ENCODE data around the gene BTNL8. TPM values are rescaled to one million over a fixed set of nuclear protein-coding genes. Genes with fewer than 3 reads are reported as not detected.

Gene BTNL8
- total RNA-seq, 1 donor from 2014 or later = 0.58 TPM

DNA sequence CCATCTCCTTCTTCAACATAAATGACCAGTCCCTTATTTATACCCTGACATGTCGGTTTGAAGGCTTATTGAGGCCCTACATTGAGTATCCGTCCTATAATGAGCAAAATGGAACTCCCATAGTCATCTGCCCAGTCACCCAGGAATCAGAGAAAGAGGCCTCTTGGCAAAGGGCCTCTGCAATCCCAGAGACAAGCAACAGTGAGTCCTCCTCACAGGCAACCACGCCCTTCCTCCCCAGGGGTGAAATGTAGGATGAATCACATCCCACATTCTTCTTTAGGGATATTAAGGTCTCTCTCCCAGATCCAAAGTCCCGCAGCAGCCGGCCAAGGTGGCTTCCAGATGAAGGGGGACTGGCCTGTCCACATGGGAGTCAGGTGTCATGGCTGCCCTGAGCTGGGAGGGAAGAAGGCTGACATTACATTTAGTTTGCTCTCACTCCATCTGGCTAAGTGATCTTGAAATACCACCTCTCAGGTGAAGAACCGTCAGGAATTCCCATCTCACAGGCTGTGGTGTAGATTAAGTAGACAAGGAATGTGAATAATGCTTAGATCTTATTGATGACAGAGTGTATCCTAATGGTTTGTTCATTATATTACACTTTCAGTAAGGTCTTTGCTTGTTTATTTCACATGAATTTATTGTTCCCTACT, 51.5 kb downstream of the BTNL8 start:
- no peaks in the 10 kb centered on the region for H3K4me1 ChIP-seq
- no peaks in the 10 kb centered on the region for H3K9me3 ChIP-seq (replicated peaks)
- no peaks in the 10 kb centered on the region for H3K27me3 ChIP-seq (ENCODE audit: low read depth)
- no peaks in the 10 kb centered on the region for H3K36me3 ChIP-seq
- TF ChIP-seq, protein P1, sequence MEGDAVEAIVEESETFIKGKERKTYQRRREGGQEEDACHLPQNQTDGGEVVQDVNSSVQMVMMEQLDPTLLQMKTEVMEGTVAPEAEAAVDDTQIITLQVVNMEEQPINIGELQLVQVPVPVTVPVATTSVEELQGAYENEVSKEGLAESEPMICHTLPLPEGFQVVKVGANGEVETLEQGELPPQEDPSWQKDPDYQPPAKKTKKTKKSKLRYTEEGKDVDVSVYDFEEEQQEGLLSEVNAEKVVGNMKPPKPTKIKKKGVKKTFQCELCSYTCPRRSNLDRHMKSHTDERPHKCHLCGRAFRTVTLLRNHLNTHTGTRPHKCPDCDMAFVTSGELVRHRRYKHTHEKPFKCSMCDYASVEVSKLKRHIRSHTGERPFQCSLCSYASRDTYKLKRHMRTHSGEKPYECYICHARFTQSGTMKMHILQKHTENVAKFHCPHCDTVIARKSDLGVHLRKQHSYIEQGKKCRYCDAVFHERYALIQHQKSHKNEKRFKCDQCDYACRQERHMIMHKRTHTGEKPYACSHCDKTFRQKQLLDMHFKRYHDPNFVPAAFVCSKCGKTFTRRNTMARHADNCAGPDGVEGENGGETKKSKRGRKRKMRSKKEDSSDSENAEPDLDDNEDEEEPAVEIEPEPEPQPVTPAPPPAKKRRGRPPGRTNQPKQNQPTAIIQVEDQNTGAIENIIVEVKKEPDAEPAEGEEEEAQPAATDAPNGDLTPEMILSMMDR (IDR thresholded peaks at IDR 0.05; ENCODE audit: borderline replicate concordance) = no peak
- no peak overlapping the region for H3K27ac ChIP-seq (replicated peaks)
- no peak overlapping the region for H3K4me3 ChIP-seq
- no peak for DNase-seq
- intact Hi-C loops (cut with micrococcal nuclease) = no loop called here

DNA sequence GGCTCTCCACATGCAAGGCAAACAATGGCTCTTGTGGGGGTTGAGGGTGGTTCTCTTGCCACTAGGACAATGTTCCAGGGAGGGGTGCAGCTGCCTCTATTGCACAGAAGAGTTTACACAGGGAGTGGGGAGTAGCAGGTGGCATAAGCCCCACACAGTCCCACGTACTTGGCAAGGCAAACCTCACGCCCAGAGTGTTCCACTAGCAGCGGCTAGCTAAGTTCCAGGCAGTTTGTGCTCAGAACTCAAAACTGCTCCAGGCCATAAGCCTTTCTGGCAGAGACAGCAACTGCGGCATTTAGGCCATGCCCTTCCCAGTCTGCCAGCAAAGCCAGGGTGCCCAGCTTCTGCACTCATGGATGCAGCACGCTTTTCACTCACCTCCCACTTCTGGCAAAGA, 60.7 kb downstream of the BTNL8 start:
- Histone ChIP-seq H3K4me3 (no peak overlapping the region), H3K36me3 (no peaks in the 10 kb centered on the region), H3K9me3 (replicated peaks) (peaks cover 13% of the 10 kb centered on the region), H3K4me1 (no peaks in the 10 kb centered on the region), H3K27me3 (ENCODE audit: low read depth) (peaks cover 45% of the 10 kb centered on the region), H3K27ac (replicated peaks) (no peak overlapping the region)
- DNase-seq = no peak
- intact Hi-C loops (cut with micrococcal nuclease) = no loop called here
- TF ChIP-seq, protein P1 (IDR thresholded peaks at IDR 0.05; ENCODE audit: borderline replicate concordance) = no peak

DNA sequence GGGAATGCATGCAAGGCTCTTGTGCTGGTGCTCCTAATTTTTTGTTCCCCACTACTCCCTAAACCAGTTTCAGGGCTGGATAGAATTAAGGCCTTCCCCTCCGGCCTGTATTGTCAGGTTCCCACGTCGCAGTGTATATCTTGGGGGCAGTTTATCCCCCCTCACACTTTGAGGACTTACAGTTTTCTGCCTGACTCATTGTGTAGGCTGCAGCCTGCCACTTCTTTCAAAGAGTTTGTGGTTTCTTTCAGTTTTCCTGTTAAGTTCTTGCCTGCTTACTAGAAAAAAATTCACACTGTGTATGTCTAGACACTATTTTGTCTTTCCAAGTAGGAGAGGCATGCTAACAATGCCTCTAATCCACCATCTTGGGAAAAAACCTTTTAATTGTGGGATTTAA, 61.2 kb downstream of the BTNL8 start:
- Histone ChIP-seq H3K4me1 (no peaks in the 10 kb centered on the region), H3K27ac (replicated peaks) (no peak overlapping the region), H3K36me3 (no peaks in the 10 kb centered on the region), H3K9me3 (replicated peaks) (peaks cover 13% of the 10 kb centered on the region), H3K4me3 (no peak overlapping the region), H3K27me3 (ENCODE audit: low read depth) (peaks cover 45% of the 10 kb centered on the region)
- intact Hi-C loops (cut with micrococcal nuclease) = no loop called here
- DNase-seq = no peak
- TF ChIP-seq, protein P1 (IDR thresholded peaks at IDR 0.05; ENCODE audit: borderline replicate concordance) = no peak

- TF ChIP-seq, protein P1 (IDR thresholded peaks at IDR 0.05; ENCODE audit: borderline replicate concordance) = no peak
- Histone ChIP-seq H3K27me3 (ENCODE audit: low read depth) (peaks cover 6% of the 10 kb centered on the region), H3K4me1 (no peaks in the 10 kb centered on the region), H3K36me3 (no peaks in the 10 kb centered on the region), H3K27ac (replicated peaks) (no peak overlapping the region), H3K4me3 (no peak overlapping the region), H3K9me3 (replicated peaks) (peaks cover 10% of the 10 kb centered on the region)
- intact Hi-C loops (cut with micrococcal nuclease) = no loop called here
- no peak for DNase-seq
Observed at GRCh38 chr5:180969406-180969805, 70.4 kb downstream of the BTNL8 start.

DNA sequence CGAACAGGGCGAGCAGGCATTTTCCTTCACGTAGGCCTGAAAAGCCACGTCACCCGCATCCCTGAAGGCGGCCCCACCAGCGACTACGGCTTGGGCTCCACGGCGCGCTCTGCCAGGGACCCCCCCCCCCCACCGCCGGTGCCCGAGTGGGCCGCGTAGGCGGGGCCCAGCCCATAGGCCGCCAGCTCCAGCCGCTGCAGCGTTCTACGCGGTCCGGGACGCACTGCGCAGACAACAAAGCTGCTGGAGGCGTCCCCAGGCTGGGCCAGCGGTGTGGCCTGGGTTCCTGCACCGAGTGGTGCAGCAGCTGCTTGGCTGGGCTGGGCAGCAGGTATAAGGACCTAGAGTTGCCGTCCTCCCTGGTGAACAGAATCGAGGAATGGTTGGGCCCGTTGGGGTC, 71.4 kb downstream of the BTNL8 start:
- H3K27me3 ChIP-seq (ENCODE audit: low read depth) = peaks cover 6% of the 10 kb centered on the region
- TF ChIP-seq, protein P1 (IDR thresholded peaks at IDR 0.05; ENCODE audit: borderline replicate concordance) = no peak
- intact Hi-C loops (cut with micrococcal nuclease) = no loop called here
- no peaks in the 10 kb centered on the region for H3K36me3 ChIP-seq
- no peak overlapping the region for H3K27ac ChIP-seq (replicated peaks)
- no peak overlapping the region for H3K4me3 ChIP-seq
- DNase-seq = no peak
- H3K4me1 ChIP-seq = no peaks in the 10 kb centered on the region
- peaks cover 10% of the 10 kb centered on the region for H3K9me3 ChIP-seq (replicated peaks)

All from left ventricle myocardium inferior (tissue), 1 donor.